CD4-positive, alpha-beta T cell (primary cell): ENCODE data around the gene CERT1. TPM values are rescaled to one million over a fixed set of nuclear protein-coding genes. Genes with fewer than 3 reads are reported as not detected.

ENCODE experiments used
- ATAC-seq: fragments of 200-7000 bp; cut with Tn5 transposase; one replicate; pipeline ENCODE4 v1.10.0; 2022; ENCODE audit warnings: mild to moderate bottlenecking; ENCODE audit not compliant: poor library complexity
- CTCF ChIA-PET: fragments of 350-600 bp; sonication (Branson Sonifier 250); formaldehyde crosslinking; loops from one replicate; lab custom pipeline; 2021; ENCODE audit warnings: antibody characterized with exemption, inconsistent platforms; lab: Charles Lee
- POLR2A ChIA-PET: fragments of 350-600 bp; sonication (Branson Sonifier 250); formaldehyde crosslinking; loops from one replicate; lab custom pipeline; 2021; ENCODE audit warnings: antibody characterized with exemption, inconsistent platforms; lab: Charles Lee
- DNase-seq, 14 experiments: peaks; one replicate each; pipeline ENCODE4 v3.0.0-alpha.2; 2013 to 2020; ENCODE audit warnings: mixed read lengths in 2 of 14
- H3K27ac ChIP-seq, 2 donors: one replicate each; pipeline versions ENCODE4 v1.5.1 to v1.7.0; 2013; ENCODE audit warnings: low read length in 2 of 2, low read depth in 1 of 2, mild to moderate bottlenecking in 1 of 2
- H3K27me3 ChIP-seq, 2 experiments: 1 replicate in 1 of 2; 2 replicates in 1 of 2; pipeline versions ENCODE4 v1.6.1 to v1.7.0; 2013; ENCODE audit warnings: low read length in 2 of 2, control low read depth in 1 of 2, mild to moderate bottlenecking in 1 of 2, moderate library complexity in 1 of 2; ENCODE audit not compliant: insufficient read depth in 2 of 2, control insufficient read depth in 1 of 2
- H3K36me3 ChIP-seq: one replicate; pipeline ENCODE4 v1.6.1; 2013; ENCODE audit warnings: low read length, control low read depth; ENCODE audit not compliant: insufficient read depth
- H3K4me1 ChIP-seq: one replicate; pipeline ENCODE4 v1.6.1; 2013; ENCODE audit warnings: low read length, control low read depth; ENCODE audit not compliant: insufficient read depth
- H3K4me3 ChIP-seq: one replicate; pipeline ENCODE4 v1.5.1; 2013; ENCODE audit warnings: mild to moderate bottlenecking, low read length, moderate library complexity
- H3K9me3 ChIP-seq, 2 experiments: 1 replicate in 1 of 2; 2 replicates in 1 of 2; pipeline versions ENCODE4 v1.6.1 to v1.7.0; 2013; ENCODE audit warnings: low read length in 2 of 2, mild to moderate bottlenecking in 2 of 2, control low read depth in 1 of 2, moderate library complexity in 1 of 2; ENCODE audit not compliant: control insufficient read depth in 1 of 2, insufficient read depth in 1 of 2
- H3K27ac Mint-ChIP-seq: one replicate; pipeline ENCODE4 v1.8.0; 2020; ENCODE audit warnings: mixed read lengths
- H3K27me3 Mint-ChIP-seq: one replicate; pipeline ENCODE4 v1.8.0; 2021; ENCODE audit warnings: mixed read lengths
- H3K36me3 Mint-ChIP-seq: one replicate; pipeline ENCODE4 v1.8.0; 2021; ENCODE audit warnings: low read depth, mixed read lengths
- H3K4me1 Mint-ChIP-seq: one replicate; pipeline ENCODE4 v1.8.0; 2021; ENCODE audit warnings: low read depth, mixed read lengths
- H3K4me3 Mint-ChIP-seq: one replicate; pipeline ENCODE4 v1.8.0; 2020; ENCODE audit warnings: mild to moderate bottlenecking, mixed read lengths
- H3K9me3 Mint-ChIP-seq: one replicate; pipeline ENCODE4 v1.8.0; 2020; ENCODE audit warnings: mixed read lengths
- intact Hi-C, 2 experiments: fragments of 100-400 bp; cut with DNase I in 1 of 2; cut with micrococcal nuclease in 1 of 2; formaldehyde crosslinking; loops; one replicate each; pipeline versions ENCODE4 v1.15.1 to v1.9.0; 2023 to 2025; cut with DNase I, micrococcal nuclease
- total RNA-seq, 174 experiments: library from RNA in 2 of 174; stranded (reverse) in 2 of 174; gene quantifications; one replicate each; pipeline ENCODE4 v1.2.3 and lab custom pipeline; 2021 to 2026
- TF ChIP-seq, protein P1 (sequence below): fragments of 200-600 bp; IDR thresholded peaks from one replicate; pipeline ENCODE4 v1.8.0; 2022; ENCODE audit warnings: antibody characterized with exemption, mild to moderate bottlenecking

The CERT1 gene
- total RNA-seq, 2 experiments from 2014 or later = 26.5 to 28.7 TPM

DNA sequence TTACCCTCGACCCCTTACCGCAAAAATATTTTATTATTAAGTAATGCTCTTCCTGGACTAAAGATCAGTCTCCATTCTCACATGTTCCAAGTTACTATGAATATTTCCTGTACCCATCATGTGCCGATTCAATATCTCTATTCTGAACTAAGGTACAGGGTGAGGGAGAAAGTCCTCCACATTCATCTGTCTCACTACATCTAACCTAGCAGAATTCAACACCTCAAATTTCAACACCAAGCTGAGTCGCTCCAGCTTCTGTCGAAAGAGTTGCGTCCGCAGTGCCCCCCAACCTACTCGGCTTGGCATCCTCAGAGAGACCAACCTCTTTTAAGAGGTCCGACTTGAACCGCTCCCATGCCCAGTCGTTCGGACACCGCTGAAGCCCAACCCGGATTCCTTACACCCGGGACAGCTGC lies 1.0 kb downstream of the CERT1 start:
- Histone ChIP-seq H3K36me3 (no peaks in the 10 kb centered on the region), H3K9me3 (no peaks in the 10 kb centered on the region), H3K27me3 (no peaks in the 10 kb centered on the region), H3K4me3 (peak overlapping the region; percentile 92), H3K27ac (peak overlapping the region in 1 of 2 donors; percentile 78), H3K4me1 (peaks cover 17% of the 10 kb centered on the region)
- intact Hi-C loops = loop anchor here (2.0 to 10.0 kb wide), 11 partner anchors 174 to 1946 kb away; partner anchors contain the start of genes ANKRA2 (in 1 of the 2), ANKRD31 (in 1 of the 2), FAM169A (in 1 of the 2) and GFM2 (in 1 of the 2)
- TF ChIP-seq, protein P1, sequence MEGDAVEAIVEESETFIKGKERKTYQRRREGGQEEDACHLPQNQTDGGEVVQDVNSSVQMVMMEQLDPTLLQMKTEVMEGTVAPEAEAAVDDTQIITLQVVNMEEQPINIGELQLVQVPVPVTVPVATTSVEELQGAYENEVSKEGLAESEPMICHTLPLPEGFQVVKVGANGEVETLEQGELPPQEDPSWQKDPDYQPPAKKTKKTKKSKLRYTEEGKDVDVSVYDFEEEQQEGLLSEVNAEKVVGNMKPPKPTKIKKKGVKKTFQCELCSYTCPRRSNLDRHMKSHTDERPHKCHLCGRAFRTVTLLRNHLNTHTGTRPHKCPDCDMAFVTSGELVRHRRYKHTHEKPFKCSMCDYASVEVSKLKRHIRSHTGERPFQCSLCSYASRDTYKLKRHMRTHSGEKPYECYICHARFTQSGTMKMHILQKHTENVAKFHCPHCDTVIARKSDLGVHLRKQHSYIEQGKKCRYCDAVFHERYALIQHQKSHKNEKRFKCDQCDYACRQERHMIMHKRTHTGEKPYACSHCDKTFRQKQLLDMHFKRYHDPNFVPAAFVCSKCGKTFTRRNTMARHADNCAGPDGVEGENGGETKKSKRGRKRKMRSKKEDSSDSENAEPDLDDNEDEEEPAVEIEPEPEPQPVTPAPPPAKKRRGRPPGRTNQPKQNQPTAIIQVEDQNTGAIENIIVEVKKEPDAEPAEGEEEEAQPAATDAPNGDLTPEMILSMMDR = no peak
- Mint-ChIP-seq H3K36me3 (peaks cover 19% of the 10 kb centered on the region), H3K27me3 (no peaks in the 10 kb centered on the region), H3K27ac (peak overlapping the region; percentile 99), H3K9me3 (no peaks in the 10 kb centered on the region), H3K4me3 (peak overlapping the region; percentile 96), H3K4me1 (peaks cover 76% of the 10 kb centered on the region)
- no peak for ATAC-seq
- DNase-seq = peak in 4 of 14 experiments; percentile 1 to 40 (median 19)
- ChIA-PET CTCF (no interaction called here), POLR2A (interaction anchor here (1.0 kb wide), 1 partner anchor 174 kb away, joined by 3 read pairs; the partner anchor contains the start of gene HMGCR)

DNA sequence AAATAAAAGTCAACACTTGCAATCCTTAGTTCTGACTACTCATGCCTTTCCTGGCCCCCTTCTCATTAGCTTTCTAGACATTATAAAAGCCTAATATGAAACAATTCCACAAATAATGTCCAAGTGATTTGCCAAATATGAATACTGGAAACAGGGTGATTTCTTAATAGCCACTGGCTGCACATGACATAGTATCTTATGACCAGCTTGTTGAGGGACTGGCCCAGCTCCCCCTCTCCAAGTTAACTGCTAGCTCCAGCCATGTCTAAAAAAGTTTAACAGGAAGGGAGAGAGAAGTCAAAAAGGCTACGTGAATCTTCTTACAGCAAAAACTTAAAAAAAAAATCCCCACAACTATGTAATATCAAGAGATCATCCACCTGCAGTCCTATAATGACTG lies 1.5 kb downstream of the CERT1 start:
- Histone ChIP-seq H3K27me3 (no peaks in the 10 kb centered on the region), H3K4me1 (peaks cover 17% of the 10 kb centered on the region), H3K9me3 (no peaks in the 10 kb centered on the region), H3K27ac (no peak overlapping the region), H3K36me3 (no peaks in the 10 kb centered on the region), H3K4me3 (peak overlapping the region; percentile 92)
- Mint-ChIP-seq H3K27me3 (no peaks in the 10 kb centered on the region), H3K27ac (peak overlapping the region; percentile 99), H3K4me3 (peak overlapping the region; percentile 96), H3K4me1 (peaks cover 80% of the 10 kb centered on the region), H3K9me3 (no peaks in the 10 kb centered on the region), H3K36me3 (peaks cover 24% of the 10 kb centered on the region)
- no peak for ATAC-seq
- CTCF ChIA-PET = interaction anchor here (0.6 kb wide), 1 partner anchor 180 kb away, joined by 3 read pairs; no protein-coding TSS in a partner anchor
- TF ChIP-seq, protein P1 = no peak
- POLR2A ChIA-PET = interaction anchor here (1.0 kb wide), 1 partner anchor 173 kb away, joined by 3 read pairs; the partner anchor contains the start of gene HMGCR
- DNase-seq = peak in 2 of 14 experiments; percentile 31 to 35
- intact Hi-C loops = loop anchor here (2.0 to 10.0 kb wide), 11 partner anchors 173 to 1945 kb away; partner anchors contain the start of genes ANKRA2 (in 1 of the 2), ANKRD31 (in 1 of the 2), FAM169A (in 1 of the 2) and GFM2 (in 1 of the 2)

DNA sequence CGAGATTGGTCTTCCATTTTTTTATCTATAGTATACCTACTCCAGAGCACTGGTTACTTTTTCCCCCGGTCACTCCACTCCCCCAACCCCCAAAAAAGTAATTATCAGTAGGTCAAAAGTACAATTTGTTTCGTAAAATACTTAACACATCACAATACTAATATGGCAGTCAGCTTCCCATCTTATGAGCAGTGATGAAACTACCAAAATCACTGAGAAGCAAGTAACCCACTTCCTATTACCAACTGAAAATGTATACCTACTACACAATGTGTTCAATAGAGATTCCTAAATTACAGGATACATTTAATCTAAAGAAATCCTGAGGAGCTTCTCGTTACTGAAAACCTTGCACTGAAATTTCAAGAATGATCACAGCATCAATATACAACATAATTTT lies 1.9 kb downstream of the CERT1 start:
- Histone ChIP-seq H3K4me3 (peak overlapping the region; percentile 92), H3K27ac (no peak overlapping the region), H3K9me3 (no peaks in the 10 kb centered on the region), H3K27me3 (no peaks in the 10 kb centered on the region), H3K36me3 (no peaks in the 10 kb centered on the region), H3K4me1 (peaks cover 17% of the 10 kb centered on the region)
- no peaks in the 10 kb centered on the region for H3K9me3 Mint-ChIP-seq
- intact Hi-C loops = no loop called here
- H3K4me3 Mint-ChIP-seq = peak overlapping the region; percentile 96
- peak overlapping the region; percentile 99 for H3K27ac Mint-ChIP-seq
- no peak for ATAC-seq
- peaks cover 83% of the 10 kb centered on the region for H3K4me1 Mint-ChIP-seq
- H3K36me3 Mint-ChIP-seq = peaks cover 28% of the 10 kb centered on the region
- DNase-seq = no peak
- ChIA-PET POLR2A (interaction anchor here (1.0 kb wide), 1 partner anchor 173 kb away, joined by 3 read pairs; the partner anchor contains the start of gene HMGCR), CTCF (interaction anchor here (0.6 kb wide), 1 partner anchor 180 kb away, joined by 3 read pairs; no protein-coding TSS in a partner anchor)
- no peaks in the 10 kb centered on the region for H3K27me3 Mint-ChIP-seq
- TF ChIP-seq, protein P1 = no peak
